Type B pancreatic cell (in vitro differentiated cells): ENCODE measurements around the gene LHCGR. TPM values are rescaled to one million over a fixed set of nuclear protein-coding genes. Genes with fewer than 3 reads are reported as not detected.

Experiments used
- DNase-seq: peaks from one replicate; pipeline ENCODE4 v3.0.0; 2021; ENCODE audit warnings: mixed read lengths; ENCODE audit not compliant: unreplicated experiment; ENCODE audit errors: extremely low spot score
- H3K27ac Mint-ChIP-seq: 2 replicates; pipeline ENCODE4 v1.8.0; 2021; ENCODE audit warnings: mild to moderate bottlenecking, mixed read lengths
- H3K27me3 Mint-ChIP-seq: 2 replicates; pipeline ENCODE4 v1.8.0; 2021; ENCODE audit warnings: mixed read lengths
- H3K36me3 Mint-ChIP-seq: 2 replicates; pipeline ENCODE4 v1.8.0; 2021; ENCODE audit warnings: mixed read lengths
- H3K4me1 Mint-ChIP-seq: one replicate; pipeline ENCODE4 v1.8.0; 2021; ENCODE audit warnings: mixed read lengths; ENCODE audit not compliant: unreplicated experiment
- H3K4me3 Mint-ChIP-seq: 2 replicates; pipeline ENCODE4 v1.8.0; 2021; ENCODE audit warnings: mild to moderate bottlenecking, mixed read lengths
- H3K9me3 Mint-ChIP-seq: 2 replicates; pipeline ENCODE4 v1.8.0; 2021; ENCODE audit warnings: mixed read lengths
- long read RNA-seq: library from polyadenylated mRNA; unstranded; transcript quantifications from one replicate; pipeline ENCODE4 v2.0.0, GENCODE V29; 2020
- total RNA-seq: library from RNA; stranded (reverse); gene quantifications from 2 replicates; pipeline ENCODE4 v1.2.1, GENCODE V29; 2021; ENCODE audit warnings: low replicate concordance
- TF ChIP-seq, protein P1 (sequence below): fragments of 200-600 bp; sonication (generic); conservative IDR thresholded peaks from 2 replicates; pipeline ENCODE4 v1.5.0; 2021; ENCODE audit warnings: antibody characterized with exemption, mild to moderate bottlenecking

The LHCGR gene
- total RNA-seq = 0.40 and 0.92 TPM in 2 replicates
- long read RNA-seq = 0 reads

- no peaks in the 10 kb centered on the region for H3K9me3 Mint-ChIP-seq
- no peak within 1 kb of the TSS for H3K27ac Mint-ChIP-seq
- TF ChIP-seq, protein P1, sequence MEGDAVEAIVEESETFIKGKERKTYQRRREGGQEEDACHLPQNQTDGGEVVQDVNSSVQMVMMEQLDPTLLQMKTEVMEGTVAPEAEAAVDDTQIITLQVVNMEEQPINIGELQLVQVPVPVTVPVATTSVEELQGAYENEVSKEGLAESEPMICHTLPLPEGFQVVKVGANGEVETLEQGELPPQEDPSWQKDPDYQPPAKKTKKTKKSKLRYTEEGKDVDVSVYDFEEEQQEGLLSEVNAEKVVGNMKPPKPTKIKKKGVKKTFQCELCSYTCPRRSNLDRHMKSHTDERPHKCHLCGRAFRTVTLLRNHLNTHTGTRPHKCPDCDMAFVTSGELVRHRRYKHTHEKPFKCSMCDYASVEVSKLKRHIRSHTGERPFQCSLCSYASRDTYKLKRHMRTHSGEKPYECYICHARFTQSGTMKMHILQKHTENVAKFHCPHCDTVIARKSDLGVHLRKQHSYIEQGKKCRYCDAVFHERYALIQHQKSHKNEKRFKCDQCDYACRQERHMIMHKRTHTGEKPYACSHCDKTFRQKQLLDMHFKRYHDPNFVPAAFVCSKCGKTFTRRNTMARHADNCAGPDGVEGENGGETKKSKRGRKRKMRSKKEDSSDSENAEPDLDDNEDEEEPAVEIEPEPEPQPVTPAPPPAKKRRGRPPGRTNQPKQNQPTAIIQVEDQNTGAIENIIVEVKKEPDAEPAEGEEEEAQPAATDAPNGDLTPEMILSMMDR = no peak
- H3K36me3 Mint-ChIP-seq = no peaks in the 10 kb centered on the region
- H3K4me3 Mint-ChIP-seq = peak within 1 kb of the TSS; percentile 74
- no peak for DNase-seq
- H3K4me1 Mint-ChIP-seq = peaks cover 10% of the 10 kb centered on the region
- H3K27me3 Mint-ChIP-seq = peaks cover 57% of the 10 kb centered on the region
Measured at GRCh38 chr2:48755473-48755872, at the start of gene LHCGR. Gene LHCGR, minus strand, starts transcription at chr2:48755724. Its CDS starts 53 bp downstream, at chr2:48755671.

DNA sequence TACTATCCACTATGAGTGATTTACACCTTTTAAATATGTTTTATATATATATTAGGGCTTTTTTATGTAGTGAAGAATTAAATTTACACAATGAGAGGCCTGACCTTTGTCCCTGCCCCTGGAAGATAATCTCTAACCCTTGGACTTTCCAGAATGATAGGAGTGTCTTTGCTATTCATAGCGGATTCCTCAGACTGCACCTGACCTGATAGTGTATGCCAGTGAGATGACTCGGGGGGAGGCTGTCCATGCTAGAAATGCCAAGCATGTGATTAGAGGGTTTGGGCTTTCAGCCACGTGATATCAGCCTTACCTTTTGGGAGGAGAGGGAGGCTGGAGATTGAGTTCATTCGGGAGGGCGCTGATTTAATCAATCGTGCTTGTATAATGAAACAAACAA is 44.1 kb upstream of the LHCGR start:
- no peak overlapping the region for H3K4me3 Mint-ChIP-seq
- DNase-seq = no peak
- H3K27me3 Mint-ChIP-seq = no peaks in the 10 kb centered on the region
- TF ChIP-seq, protein P1 = no peak
- H3K4me1 Mint-ChIP-seq = no peaks in the 10 kb centered on the region
- no peaks in the 10 kb centered on the region for H3K36me3 Mint-ChIP-seq
- no peaks in the 10 kb centered on the region for H3K9me3 Mint-ChIP-seq
- no peak overlapping the region for H3K27ac Mint-ChIP-seq

- H3K4me1 Mint-ChIP-seq = peaks cover 21% of the 10 kb centered on the region
- H3K4me3 Mint-ChIP-seq = no peak overlapping the region
- H3K27ac Mint-ChIP-seq = no peak overlapping the region
- TF ChIP-seq, protein P1 = no peak
- H3K9me3 Mint-ChIP-seq = no peaks in the 10 kb centered on the region
- peaks cover 5% of the 10 kb centered on the region for H3K27me3 Mint-ChIP-seq
- no peaks in the 10 kb centered on the region for H3K36me3 Mint-ChIP-seq
- DNase-seq = no peak
Measured at GRCh38 chr2:48795065-48795464, 39.5 kb upstream of the LHCGR start.

- no peak overlapping the region for H3K4me3 Mint-ChIP-seq
- H3K36me3 Mint-ChIP-seq = no peaks in the 10 kb centered on the region
- peaks cover 21% of the 10 kb centered on the region for H3K4me1 Mint-ChIP-seq
- TF ChIP-seq, protein P1 = no peak
- DNase-seq = no peak
- peaks cover 5% of the 10 kb centered on the region for H3K27me3 Mint-ChIP-seq
- no peak overlapping the region for H3K27ac Mint-ChIP-seq
- no peaks in the 10 kb centered on the region for H3K9me3 Mint-ChIP-seq
Measured at GRCh38 chr2:48793671-48794070, 38.1 kb upstream of the LHCGR start.

DNA sequence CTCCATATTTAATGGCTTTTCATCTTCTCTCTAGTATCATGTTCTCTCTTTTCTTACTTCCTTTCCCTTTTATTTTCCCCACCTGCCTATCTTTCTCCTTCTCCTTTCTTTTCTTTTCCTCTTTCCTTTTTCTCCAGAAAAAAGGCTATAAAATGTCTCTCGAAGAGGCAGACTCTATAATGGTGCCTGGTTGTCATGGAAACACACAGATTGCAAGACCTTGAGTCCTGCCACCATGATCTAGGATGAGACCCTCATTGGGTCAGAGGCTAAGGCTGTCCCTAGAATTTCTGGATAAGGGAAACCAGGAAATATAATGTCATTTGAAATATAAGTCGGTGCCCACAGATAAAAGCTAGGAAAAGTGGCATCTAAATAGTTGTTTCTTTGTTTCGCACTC is 36.5 kb upstream of the LHCGR start:
- TF ChIP-seq, protein P1 = no peak
- Mint-ChIP-seq H3K9me3 (no peaks in the 10 kb centered on the region), H3K27me3 (peaks cover 11% of the 10 kb centered on the region), H3K4me3 (no peak overlapping the region), H3K4me1 (peaks cover 21% of the 10 kb centered on the region), H3K27ac (no peak overlapping the region), H3K36me3 (no peaks in the 10 kb centered on the region)
- DNase-seq = no peak
